ENCODE data around the gene SLC4A11.

SLC4A11 gene

DNA sequence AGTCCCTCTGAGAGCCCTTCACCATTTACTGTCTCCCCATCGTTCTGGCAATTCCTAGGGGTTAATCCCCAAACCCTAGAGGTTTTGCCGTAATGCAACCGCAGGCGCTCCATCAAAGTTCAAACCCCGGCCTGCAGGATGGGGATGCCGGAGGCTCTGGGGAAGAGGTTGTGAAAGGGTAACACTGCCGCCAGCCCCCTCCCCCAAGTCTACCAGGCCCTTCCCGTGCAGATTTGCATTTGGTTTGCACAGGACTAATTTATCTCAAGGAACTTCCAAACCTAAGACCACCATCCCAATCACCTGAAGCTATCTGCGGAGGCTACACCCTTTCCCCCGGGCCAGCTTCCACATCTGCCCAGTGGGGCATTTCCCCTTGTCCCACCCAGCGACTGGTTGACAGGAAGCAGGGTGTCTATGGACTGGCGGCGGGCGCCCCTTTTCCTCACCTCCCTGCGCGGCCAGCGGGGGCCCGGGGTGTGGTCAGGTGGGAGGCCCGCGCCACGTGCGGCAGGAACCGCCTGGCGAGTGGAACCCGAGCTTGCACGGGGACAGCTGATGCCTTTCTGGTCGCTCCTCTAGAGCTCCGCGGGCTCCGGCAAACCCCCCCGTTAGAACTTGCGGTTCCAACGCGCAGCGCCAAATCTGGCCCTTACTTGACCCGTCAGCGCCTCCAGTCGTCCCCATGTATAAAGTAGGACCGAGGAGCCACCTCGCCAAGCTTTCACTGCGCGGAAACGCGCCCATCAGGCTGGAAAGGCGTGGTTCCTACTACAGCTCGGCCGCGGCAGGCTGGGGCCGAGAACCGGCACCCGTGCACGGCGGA, 9.4 kb upstream of the SLC4A11 start:
- Histone ChIP-seq H3K27me3 (ENCODE audit: insufficient read depth, poor library complexity, severe bottlenecking) (peaks cover 19% of the 10 kb centered on the region), H3K4me3 (replicated peaks; ENCODE audit: insufficient read depth, low read length) (peak overlapping the region; percentile 11), H3K27ac (replicated peaks) (no peak overlapping the region)
- DNase-seq (ENCODE audit: low read depth in 1 of 2, low spot score in 1 of 2) = peak in 1 of 2 experiments; percentile 46
- TF ChIP-seq GABPA (IDR thresholded peaks at IDR 0.05; ENCODE audit: low read depth) (no peak), POLR2AphosphoS5 (IDR thresholded peaks at IDR 0.05; ENCODE audit: low read depth) (no peak), SPI1 (IDR thresholded peaks at IDR 0.05; ENCODE audit: borderline replicate concordance, low read depth) (no peak)
- TF ChIP-seq, protein P1, sequence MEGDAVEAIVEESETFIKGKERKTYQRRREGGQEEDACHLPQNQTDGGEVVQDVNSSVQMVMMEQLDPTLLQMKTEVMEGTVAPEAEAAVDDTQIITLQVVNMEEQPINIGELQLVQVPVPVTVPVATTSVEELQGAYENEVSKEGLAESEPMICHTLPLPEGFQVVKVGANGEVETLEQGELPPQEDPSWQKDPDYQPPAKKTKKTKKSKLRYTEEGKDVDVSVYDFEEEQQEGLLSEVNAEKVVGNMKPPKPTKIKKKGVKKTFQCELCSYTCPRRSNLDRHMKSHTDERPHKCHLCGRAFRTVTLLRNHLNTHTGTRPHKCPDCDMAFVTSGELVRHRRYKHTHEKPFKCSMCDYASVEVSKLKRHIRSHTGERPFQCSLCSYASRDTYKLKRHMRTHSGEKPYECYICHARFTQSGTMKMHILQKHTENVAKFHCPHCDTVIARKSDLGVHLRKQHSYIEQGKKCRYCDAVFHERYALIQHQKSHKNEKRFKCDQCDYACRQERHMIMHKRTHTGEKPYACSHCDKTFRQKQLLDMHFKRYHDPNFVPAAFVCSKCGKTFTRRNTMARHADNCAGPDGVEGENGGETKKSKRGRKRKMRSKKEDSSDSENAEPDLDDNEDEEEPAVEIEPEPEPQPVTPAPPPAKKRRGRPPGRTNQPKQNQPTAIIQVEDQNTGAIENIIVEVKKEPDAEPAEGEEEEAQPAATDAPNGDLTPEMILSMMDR (IDR thresholded peaks at IDR 0.05; ENCODE audit: insufficient read depth, low read length) = no peak
- TF ChIP-seq, protein P2, sequence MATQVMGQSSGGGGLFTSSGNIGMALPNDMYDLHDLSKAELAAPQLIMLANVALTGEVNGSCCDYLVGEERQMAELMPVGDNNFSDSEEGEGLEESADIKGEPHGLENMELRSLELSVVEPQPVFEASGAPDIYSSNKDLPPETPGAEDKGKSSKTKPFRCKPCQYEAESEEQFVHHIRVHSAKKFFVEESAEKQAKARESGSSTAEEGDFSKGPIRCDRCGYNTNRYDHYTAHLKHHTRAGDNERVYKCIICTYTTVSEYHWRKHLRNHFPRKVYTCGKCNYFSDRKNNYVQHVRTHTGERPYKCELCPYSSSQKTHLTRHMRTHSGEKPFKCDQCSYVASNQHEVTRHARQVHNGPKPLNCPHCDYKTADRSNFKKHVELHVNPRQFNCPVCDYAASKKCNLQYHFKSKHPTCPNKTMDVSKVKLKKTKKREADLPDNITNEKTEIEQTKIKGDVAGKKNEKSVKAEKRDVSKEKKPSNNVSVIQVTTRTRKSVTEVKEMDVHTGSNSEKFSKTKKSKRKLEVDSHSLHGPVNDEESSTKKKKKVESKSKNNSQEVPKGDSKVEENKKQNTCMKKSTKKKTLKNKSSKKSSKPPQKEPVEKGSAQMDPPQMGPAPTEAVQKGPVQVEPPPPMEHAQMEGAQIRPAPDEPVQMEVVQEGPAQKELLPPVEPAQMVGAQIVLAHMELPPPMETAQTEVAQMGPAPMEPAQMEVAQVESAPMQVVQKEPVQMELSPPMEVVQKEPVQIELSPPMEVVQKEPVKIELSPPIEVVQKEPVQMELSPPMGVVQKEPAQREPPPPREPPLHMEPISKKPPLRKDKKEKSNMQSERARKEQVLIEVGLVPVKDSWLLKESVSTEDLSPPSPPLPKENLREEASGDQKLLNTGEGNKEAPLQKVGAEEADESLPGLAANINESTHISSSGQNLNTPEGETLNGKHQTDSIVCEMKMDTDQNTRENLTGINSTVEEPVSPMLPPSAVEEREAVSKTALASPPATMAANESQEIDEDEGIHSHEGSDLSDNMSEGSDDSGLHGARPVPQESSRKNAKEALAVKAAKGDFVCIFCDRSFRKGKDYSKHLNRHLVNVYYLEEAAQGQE (IDR thresholded peaks at IDR 0.05; ENCODE audit: insufficient replicate concordance, low read depth) = no peak

GRCh38 chr20:3247638-3248037, 8.6 kb upstream of the SLC4A11 start:
- Histone ChIP-seq H3K27me3 (ENCODE audit: insufficient read depth, poor library complexity, severe bottlenecking) (peaks cover 19% of the 10 kb centered on the region), H3K4me3 (replicated peaks; ENCODE audit: insufficient read depth, low read length) (no peak overlapping the region), H3K27ac (replicated peaks) (no peak overlapping the region)
- no peak for DNase-seq (ENCODE audit: low read depth in 1 of 2, low spot score in 1 of 2)
- no peak for TF ChIP-seq GABPA (IDR thresholded peaks at IDR 0.05; ENCODE audit: low read depth)
- TF ChIP-seq SPI1 (IDR thresholded peaks at IDR 0.05; ENCODE audit: borderline replicate concordance, low read depth) = no peak
- TF ChIP-seq, protein P2 (IDR thresholded peaks at IDR 0.05; ENCODE audit: insufficient replicate concordance, low read depth) = no peak

GRCh38 chr20:3246682-3247081, 7.7 kb upstream of the SLC4A11 start:
- no peak for TF ChIP-seq POLR2AphosphoS5 (IDR thresholded peaks at IDR 0.05; ENCODE audit: low read depth)
- TF ChIP-seq, protein P1 (IDR thresholded peaks at IDR 0.05; ENCODE audit: insufficient read depth, low read length) = no peak
- TF ChIP-seq, protein P2 (IDR thresholded peaks at IDR 0.05; ENCODE audit: insufficient replicate concordance, low read depth) = no peak
- TF ChIP-seq SPI1 (IDR thresholded peaks at IDR 0.05; ENCODE audit: borderline replicate concordance, low read depth) = no peak
- no peak for TF ChIP-seq GABPA (IDR thresholded peaks at IDR 0.05; ENCODE audit: low read depth)
- no peak for DNase-seq (ENCODE audit: low read depth in 1 of 2, low spot score in 1 of 2)
- Histone ChIP-seq H3K4me3 (replicated peaks; ENCODE audit: insufficient read depth, low read length) (no peak overlapping the region), H3K27me3 (ENCODE audit: insufficient read depth, poor library complexity, severe bottlenecking) (peaks cover 25% of the 10 kb centered on the region), H3K27ac (replicated peaks) (no peak overlapping the region)
